Lower lobe of right lung (tissue), 2 donors: Measurements from ENCODE around the gene ATF4. TPM values are rescaled to one million over a fixed set of nuclear protein-coding genes. Genes with fewer than 3 reads are reported as not detected.

Experiments
- ATAC-seq, 2 donors: fragments of 200-7000 bp; cut with Tn5 transposase; one replicate each; pipeline ENCODE4 v1.9.1; 2020 to 2022; ENCODE audit warnings: mild to moderate bottlenecking in 2 of 2, moderate library complexity in 2 of 2
- DNase-seq: peaks from one replicate; pipeline ENCODE4 v3.0.0-alpha.2; 2020
- H3K27ac ChIP-seq: fragments of 200-600 bp; one replicate; pipeline ENCODE4 v1.8.0; 2022
- H3K27me3 ChIP-seq: fragments of 200-600 bp; one replicate; pipeline ENCODE4 v1.8.0; 2022; ENCODE audit warnings: low read depth
- H3K36me3 ChIP-seq: fragments of 200-600 bp; one replicate; pipeline ENCODE4 v1.8.0; 2022; ENCODE audit warnings: mild to moderate bottlenecking
- H3K4me1 ChIP-seq: fragments of 200-600 bp; one replicate; pipeline ENCODE4 v1.8.0; 2022
- H3K4me3 ChIP-seq: fragments of 200-600 bp; one replicate; pipeline ENCODE4 v1.8.0; 2022; ENCODE audit warnings: mild to moderate bottlenecking
- H3K9me3 ChIP-seq: fragments of 200-600 bp; one replicate; pipeline ENCODE4 v1.8.0; 2022
- CTCF ChIP-seq: fragments of 200-600 bp; IDR thresholded peaks from one replicate; pipeline ENCODE4 v1.8.0; 2022; ENCODE audit warnings: antibody characterized with exemption, mild to moderate bottlenecking
- intact Hi-C: fragments of 100-400 bp; cut with DNase I; formaldehyde crosslinking; loops from one replicate; pipeline ENCODE4 v1.11.0; 2022
- total RNA-seq: library from RNA; stranded (reverse); fragmentation: NEBNext Ultra II Directional; extraction: Animal tissue kit (Norgen Biotek cat#: 25700); gene quantifications from one replicate; pipeline ENCODE4 v1.2.1, GENCODE V29; 2021
- donor health status: DM: no; HTN: yes; CAD: no; lungs with severe emphysema.

The ATF4 gene
- total RNA-seq, 1 donor from 2014 or later: 327 TPM

- Histone ChIP-seq H3K27ac (peak overlapping the region; percentile 31), H3K4me3 (no peak overlapping the region), H3K36me3 (peaks cover 74% of the 10 kb centered on the region), H3K27me3 (no peaks in the 10 kb centered on the region), H3K4me1 (peaks cover 85% of the 10 kb centered on the region), H3K9me3 (no peaks in the 10 kb centered on the region)
- intact Hi-C loops: no loop called here
- peak; percentile 40 for DNase-seq
- no peak for TF ChIP-seq CTCF
- no peak for ATAC-seq
Observed at GRCh38 chr22:39524753-39525657, 4.6 kb downstream of the ATF4 start.

- no peak for ATAC-seq
- intact Hi-C loops: no loop called here
- TF ChIP-seq CTCF: no peak
- no peaks in the 10 kb centered on the region for H3K27me3 ChIP-seq
- no peaks in the 10 kb centered on the region for H3K9me3 ChIP-seq
- peaks cover 91% of the 10 kb centered on the region for H3K4me1 ChIP-seq
- peaks cover 78% of the 10 kb centered on the region for H3K36me3 ChIP-seq
- peak; percentile 38 for DNase-seq
- H3K27ac ChIP-seq: no peak overlapping the region
- H3K4me3 ChIP-seq: no peak overlapping the region
Observed at GRCh38 chr22:39525658-39525975, 5.3 kb downstream of the ATF4 start.

- TF ChIP-seq CTCF: no peak
- no peak overlapping the region for H3K27ac ChIP-seq
- ATAC-seq (no peak), DNase-seq (peak; percentile 57)
- intact Hi-C loops: no loop called here
- H3K27me3 ChIP-seq: no peaks in the 10 kb centered on the region
- peaks cover 76% of the 10 kb centered on the region for H3K36me3 ChIP-seq
- no peak overlapping the region for H3K4me3 ChIP-seq
- peaks cover 97% of the 10 kb centered on the region for H3K4me1 ChIP-seq
- no peaks in the 10 kb centered on the region for H3K9me3 ChIP-seq
Observed at GRCh38 chr22:39526736-39527171, 6.4 kb downstream of the ATF4 start.

GRCh38 chr22:39527481-39527961 is 7.2 kb downstream of the ATF4 start:
- Histone ChIP-seq H3K4me1 (peaks cover 93% of the 10 kb centered on the region), H3K27me3 (no peaks in the 10 kb centered on the region), H3K9me3 (no peaks in the 10 kb centered on the region), H3K4me3 (no peak overlapping the region), H3K27ac (no peak overlapping the region), H3K36me3 (peaks cover 69% of the 10 kb centered on the region)
- intact Hi-C loops: no loop called here
- ATAC-seq (peak in 1 of 2 donors; percentile 17), DNase-seq (peak; percentile 50)
- TF ChIP-seq CTCF: no peak

- intact Hi-C loops: no loop called here
- Histone ChIP-seq H3K36me3 (peaks cover 62% of the 10 kb centered on the region), H3K4me1 (peaks cover 86% of the 10 kb centered on the region), H3K4me3 (peak overlapping the region; percentile 30), H3K27me3 (no peaks in the 10 kb centered on the region), H3K27ac (peak overlapping the region; percentile 50), H3K9me3 (no peaks in the 10 kb centered on the region)
- TF ChIP-seq CTCF: no peak
- ATAC-seq: no peak
- DNase-seq: peak; percentile 42
Observed at GRCh38 chr22:39528080-39528661, 7.8 kb downstream of the ATF4 start.
